ENCODE data around the gene FHIT.

GRCh38 chr3:60920519-60920918, 330.7 kb downstream of the FHIT start:
- TF ChIP-seq, protein P1, sequence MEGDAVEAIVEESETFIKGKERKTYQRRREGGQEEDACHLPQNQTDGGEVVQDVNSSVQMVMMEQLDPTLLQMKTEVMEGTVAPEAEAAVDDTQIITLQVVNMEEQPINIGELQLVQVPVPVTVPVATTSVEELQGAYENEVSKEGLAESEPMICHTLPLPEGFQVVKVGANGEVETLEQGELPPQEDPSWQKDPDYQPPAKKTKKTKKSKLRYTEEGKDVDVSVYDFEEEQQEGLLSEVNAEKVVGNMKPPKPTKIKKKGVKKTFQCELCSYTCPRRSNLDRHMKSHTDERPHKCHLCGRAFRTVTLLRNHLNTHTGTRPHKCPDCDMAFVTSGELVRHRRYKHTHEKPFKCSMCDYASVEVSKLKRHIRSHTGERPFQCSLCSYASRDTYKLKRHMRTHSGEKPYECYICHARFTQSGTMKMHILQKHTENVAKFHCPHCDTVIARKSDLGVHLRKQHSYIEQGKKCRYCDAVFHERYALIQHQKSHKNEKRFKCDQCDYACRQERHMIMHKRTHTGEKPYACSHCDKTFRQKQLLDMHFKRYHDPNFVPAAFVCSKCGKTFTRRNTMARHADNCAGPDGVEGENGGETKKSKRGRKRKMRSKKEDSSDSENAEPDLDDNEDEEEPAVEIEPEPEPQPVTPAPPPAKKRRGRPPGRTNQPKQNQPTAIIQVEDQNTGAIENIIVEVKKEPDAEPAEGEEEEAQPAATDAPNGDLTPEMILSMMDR (IDR thresholded peaks at IDR 0.05): no peak
- TF ChIP-seq POLR2AphosphoS5 (IDR thresholded peaks at IDR 0.05) (no peak), EP300 (IDR thresholded peaks at IDR 0.05; ENCODE audit: low read depth) (no peak), POLR2A (IDR thresholded peaks at IDR 0.05) (no peak)

Data from transverse colon (tissue), 4 donors.